SKM-1 (cell line): Measurements from ENCODE around the gene CBR1.

ENCODE experiments used
- DNase-seq: peaks from one replicate; lab custom pipeline; 2025; ENCODE audit not compliant: unreplicated experiment; lab: John Stamatoyannopoulos, UW

The CBR1 gene

GRCh38 chr21:36113647-36114428 is 44.0 kb downstream of the CBR1 start:
- no peak for DNase-seq

DNA sequence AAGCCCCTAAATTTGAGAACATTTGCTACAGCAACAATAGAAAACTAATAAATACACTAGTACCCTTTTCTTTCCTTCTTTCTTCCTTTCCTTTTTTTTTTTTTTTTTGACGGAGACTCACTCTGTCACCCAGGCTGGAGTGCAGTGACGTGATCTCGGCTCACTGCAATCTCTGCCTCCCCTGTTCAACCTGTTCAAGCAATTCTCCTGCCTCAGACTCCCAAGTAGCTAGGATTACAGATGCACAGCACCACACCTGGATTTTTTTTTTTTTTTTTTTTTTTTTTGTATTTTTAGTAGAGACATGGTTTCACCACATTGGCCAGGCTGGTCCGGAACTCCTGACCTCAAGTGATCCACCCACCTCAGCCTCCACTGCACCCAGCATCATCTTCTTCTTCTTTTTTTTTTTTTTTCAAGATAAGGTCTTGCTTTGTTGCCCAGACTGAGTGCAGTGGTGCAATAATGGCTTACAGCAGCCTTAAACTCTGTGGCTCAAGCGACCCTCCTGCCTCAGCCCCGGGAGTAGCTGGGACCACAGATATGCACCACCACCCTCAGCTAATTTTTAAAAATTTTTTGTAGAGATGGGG is 45.4 kb downstream of the CBR1 start:
- peak; percentile 50 for DNase-seq

DNA sequence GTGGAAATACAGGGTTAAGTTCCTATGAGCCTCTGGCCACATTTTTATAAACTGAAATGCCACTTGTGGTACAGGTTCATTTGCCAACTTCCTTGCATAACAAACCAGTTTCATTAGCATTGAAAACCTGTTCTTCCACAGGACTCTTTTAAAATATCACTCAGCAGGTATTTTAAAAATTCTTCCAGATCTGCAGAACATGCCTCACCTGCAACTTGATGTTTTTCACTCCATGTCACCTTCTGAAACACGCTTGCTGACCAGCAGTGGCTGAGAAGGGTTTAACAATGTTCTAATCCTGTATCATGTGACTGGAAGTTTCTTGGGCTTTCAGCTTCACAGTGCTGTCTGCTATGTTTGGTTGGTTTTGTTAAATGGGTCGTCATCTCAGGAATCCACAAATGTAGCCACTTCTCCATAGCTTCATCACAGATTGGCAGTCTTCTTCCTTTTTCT is 47.5 kb downstream of the CBR1 start:
- DNase-seq: no peak

DNA sequence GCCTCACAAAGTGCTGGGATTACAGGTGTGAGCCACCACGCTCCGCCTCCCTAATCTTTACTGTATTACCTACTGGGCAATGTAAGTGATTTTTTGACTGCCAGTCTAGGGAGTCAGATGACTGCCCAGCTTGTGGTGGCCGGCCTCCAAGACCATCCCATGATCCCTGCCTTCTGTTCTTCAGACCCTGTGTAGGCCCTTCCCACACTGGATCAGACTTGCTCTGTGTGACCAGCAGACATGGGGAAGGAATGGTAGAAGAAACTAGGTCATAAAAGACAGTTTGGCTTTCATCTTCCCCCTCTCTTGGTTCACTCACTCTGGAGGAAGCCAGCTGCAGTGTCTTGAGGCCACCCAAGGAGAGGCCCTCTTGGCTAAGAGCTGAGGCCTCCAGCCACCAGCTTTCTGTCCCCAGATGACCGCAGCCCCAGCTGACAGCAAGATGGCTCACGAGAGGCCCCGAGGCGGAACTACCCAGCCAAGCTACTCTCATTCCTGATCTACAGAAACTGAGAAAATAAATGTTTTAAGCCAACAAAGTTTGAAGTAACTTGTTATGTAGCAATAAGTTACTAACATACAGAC is 50.6 kb downstream of the CBR1 start:
- DNase-seq: peak; percentile 54
